H9 (cell line): ENCODE data around the gene CAVIN2. TPM values are rescaled to one million over a fixed set of nuclear protein-coding genes. Genes with fewer than 3 reads are reported as not detected.

Experiments
- DNase-seq: peaks from one replicate; pipeline ENCODE4 v3.0.0-alpha.2; 2017
- H2AFZ ChIP-seq: one replicate; pipeline ENCODE4 v1.6.1; 2013; ENCODE audit warnings: mild to moderate bottlenecking, low read length, control low read depth, moderate library complexity
- H2AK5ac ChIP-seq: 2 replicates; pipeline ENCODE4 v1.6.1; 2013; ENCODE audit warnings: low read length, control low read depth, mixed read lengths; ENCODE audit not compliant: insufficient read length
- H2BK120ac ChIP-seq: one replicate; pipeline ENCODE4 v1.6.1; 2013; ENCODE audit warnings: low read depth, mild to moderate bottlenecking, low read length, control low read depth, inconsistent platforms; ENCODE audit not compliant: poor library complexity, severe bottlenecking
- H2BK12ac ChIP-seq: 2 replicates; pipeline ENCODE4 v1.6.1; 2013; ENCODE audit warnings: low read length, control low read depth, mixed read lengths, low read depth; ENCODE audit not compliant: insufficient read length
- H2BK15ac ChIP-seq: 2 replicates; pipeline ENCODE4 v1.6.1; 2013; ENCODE audit warnings: low read depth, low read length, control low read depth
- H2BK20ac ChIP-seq: one replicate; pipeline ENCODE4 v1.6.1; 2013; ENCODE audit warnings: low read depth, mild to moderate bottlenecking, low read length, control low read depth, inconsistent platforms; ENCODE audit not compliant: poor library complexity, severe bottlenecking
- H2BK5ac ChIP-seq: 2 replicates; pipeline ENCODE4 v1.6.1; 2013; ENCODE audit warnings: low read length, control low read depth, mixed read lengths; ENCODE audit not compliant: insufficient read length
- H3K14ac ChIP-seq: 2 replicates; pipeline ENCODE4 v1.6.1; 2013; ENCODE audit warnings: low read length, control low read depth; ENCODE audit not compliant: insufficient read depth
- H3K18ac ChIP-seq: 2 replicates; pipeline ENCODE4 v1.6.1; 2013; ENCODE audit warnings: low read depth, mild to moderate bottlenecking, mixed read lengths, low read length, control low read depth; ENCODE audit not compliant: insufficient read length
- H3K23ac ChIP-seq: 2 replicates; pipeline ENCODE4 v1.6.1; 2013; ENCODE audit warnings: low read length, control low read depth, mixed read lengths, low read depth; ENCODE audit not compliant: insufficient read length
- H3K23me2 ChIP-seq: 2 replicates; pipeline ENCODE4 v1.6.1; 2013; ENCODE audit warnings: low read depth, mild to moderate bottlenecking, mixed read lengths, low read length, control low read depth; ENCODE audit not compliant: insufficient read length, poor library complexity, severe bottlenecking
- H3K27ac ChIP-seq: 2 replicates; pipeline ENCODE4 v1.5.1; 2013; ENCODE audit warnings: low read length, control low read depth, mixed read lengths, low read depth; ENCODE audit not compliant: insufficient read length
- H3K27me3 ChIP-seq: 2 replicates; pipeline ENCODE4 v1.6.1; 2013; ENCODE audit warnings: low read length, control low read depth, inconsistent platforms; ENCODE audit not compliant: insufficient read depth
- H3K4ac ChIP-seq: 2 replicates; pipeline ENCODE4 v1.6.1; 2013; ENCODE audit warnings: low read depth, mild to moderate bottlenecking, control low read depth, inconsistent platforms, low read length, moderate library complexity
- H3K4me1 ChIP-seq: 2 replicates; pipeline ENCODE4 v1.6.1; 2013; ENCODE audit warnings: low read length, control low read depth, inconsistent platforms; ENCODE audit not compliant: insufficient read depth
- H3K4me2 ChIP-seq: 2 replicates; pipeline ENCODE4 v1.6.1; 2013; ENCODE audit warnings: low read length, control low read depth, mixed read lengths; ENCODE audit not compliant: insufficient read length, insufficient read depth
- H3K56ac ChIP-seq: 2 replicates; pipeline ENCODE4 v1.6.1; 2013; ENCODE audit warnings: low read depth, mild to moderate bottlenecking, mixed read lengths, low read length, control low read depth; ENCODE audit not compliant: insufficient read length
- H3K79me1 ChIP-seq: 2 replicates; pipeline ENCODE4 v1.6.1; 2013; ENCODE audit warnings: low read depth, mild to moderate bottlenecking, moderate library complexity, low read length, control low read depth, inconsistent platforms; ENCODE audit not compliant: insufficient read depth, poor library complexity, severe bottlenecking
- H3K79me2 ChIP-seq: 2 replicates; pipeline ENCODE4 v1.6.1; 2013; ENCODE audit warnings: low read length, control low read depth, inconsistent platforms; ENCODE audit not compliant: insufficient read depth
- H3K9ac ChIP-seq: 2 replicates; pipeline ENCODE4 v1.6.1; 2013; ENCODE audit warnings: low read length, control low read depth, mixed read lengths; ENCODE audit not compliant: insufficient read length; ENCODE audit errors: extremely low read depth
- H3K9me3 ChIP-seq: one replicate; pipeline ENCODE4 v1.6.1; 2013; ENCODE audit warnings: low read depth, low read length, inconsistent platforms; ENCODE audit not compliant: control insufficient read depth
- H3T11ph ChIP-seq: one replicate; pipeline ENCODE4 v1.6.1; 2013; ENCODE audit warnings: mild to moderate bottlenecking, low read length, control low read depth, inconsistent platforms
- H4K20me1 ChIP-seq: one replicate; pipeline ENCODE4 v1.6.1; 2013; ENCODE audit not compliant: control insufficient read depth, insufficient read length, insufficient read depth
- H4K5ac ChIP-seq: 2 replicates; pipeline ENCODE4 v1.6.1; 2013; ENCODE audit warnings: low read depth, mild to moderate bottlenecking, mixed read lengths, low read length, control low read depth; ENCODE audit not compliant: insufficient read length
- H4K8ac ChIP-seq: replicated peaks from 2 replicates; pipeline ENCODE4 v1.6.1; 2013; ENCODE audit warnings: low read length, control low read depth, mixed read lengths, low read depth; ENCODE audit not compliant: insufficient read length
- H4K91ac ChIP-seq: 2 replicates; pipeline ENCODE4 v1.6.1; 2013; ENCODE audit warnings: low read depth, mild to moderate bottlenecking, moderate library complexity, mixed read lengths, low read length, control low read depth; ENCODE audit not compliant: insufficient read length
- H3K27ac Mint-ChIP-seq, 3 experiments: 2 replicates in 2 of 3; 3 replicates in 1 of 3; pipeline ENCODE4 v1.8.0; 2020 to 2021; ENCODE audit warnings: mixed read lengths in 3 of 3, mild to moderate bottlenecking in 1 of 3, moderate library complexity in 1 of 3
- H3K27me3 Mint-ChIP-seq: 2 replicates; pipeline ENCODE4 v1.8.0; 2021; ENCODE audit warnings: low read depth, mild to moderate bottlenecking, moderate library complexity, mixed read lengths
- H3K36me3 Mint-ChIP-seq, 3 experiments: 2 replicates in 2 of 3; 3 replicates in 1 of 3; pipeline ENCODE4 v1.8.0; 2020 to 2021; ENCODE audit warnings: low read depth in 3 of 3, mixed read lengths in 3 of 3; ENCODE audit not compliant: insufficient read depth in 1 of 3
- H3K4me1 Mint-ChIP-seq, 2 experiments: 2 replicates each; pipeline ENCODE4 v1.8.0; 2020; ENCODE audit warnings: mixed read lengths in 2 of 2
- H3K4me3 Mint-ChIP-seq, 2 experiments: 2 replicates in 1 of 2; 3 replicates in 1 of 2; pipeline ENCODE4 v1.8.0; 2020 to 2021; ENCODE audit warnings: mild to moderate bottlenecking in 2 of 2, mixed read lengths in 2 of 2, moderate library complexity in 1 of 2
- H3K9me3 Mint-ChIP-seq, 2 experiments: 2 replicates in 1 of 2; 3 replicates in 1 of 2; pipeline ENCODE4 v1.8.0; 2020; ENCODE audit warnings: mild to moderate bottlenecking in 2 of 2, mixed read lengths in 2 of 2, moderate library complexity in 1 of 2
- CTCF ChIP-seq: fragments of 200-600 bp; sonication (generic); conservative IDR thresholded peaks from 3 replicates; pipeline ENCODE4 v1.8.0; 2021; ENCODE audit warnings: antibody characterized with exemption, mild to moderate bottlenecking
- total RNA-seq: library from RNA; stranded (reverse); gene quantifications from 2 replicates; pipeline ENCODE4 v1.2.1, GENCODE V29; 2021

The CAVIN2 gene
- total RNA-seq, 1 experiment from 2014 or later = not detected

- Histone ChIP-seq H3K23me2 (no peaks in the 10 kb centered on the region), H3K79me1 (no peaks in the 10 kb centered on the region), H4K5ac (no peak overlapping the region), H2AFZ (no peak overlapping the region), H4K8ac (no peak overlapping the region), H2AK5ac (no peak overlapping the region), H2BK120ac (no peak overlapping the region), H3K79me2 (no peaks in the 10 kb centered on the region), H2BK20ac (no peak overlapping the region), H3K56ac (no peak overlapping the region), H4K20me1 (no peaks in the 10 kb centered on the region), H2BK12ac (no peak overlapping the region), H3T11ph (no peak overlapping the region), H3K9me3 (no peaks in the 10 kb centered on the region), H3K27ac (no peak overlapping the region), H2BK5ac (no peak overlapping the region), H3K18ac (no peak overlapping the region), H2BK15ac (no peak overlapping the region), H3K4me1 (no peaks in the 10 kb centered on the region), H3K4ac (no peak overlapping the region), H3K14ac (no peak overlapping the region), H4K91ac (no peak overlapping the region), H3K9ac (no peak overlapping the region), H3K23ac (no peak overlapping the region), H3K4me2 (no peak overlapping the region), H3K27me3 (no peaks in the 10 kb centered on the region)
- H3K4me1 Mint-ChIP-seq = peaks cover 27 to 37% of the 10 kb centered on the region in 2 experiments
- H3K36me3 Mint-ChIP-seq = no peaks in the 10 kb centered on the region
- no peak overlapping the region for H3K4me3 Mint-ChIP-seq
- no peaks in the 10 kb centered on the region for H3K27me3 Mint-ChIP-seq
- no peak overlapping the region for H3K27ac Mint-ChIP-seq
- DNase-seq = no peak
- H3K9me3 Mint-ChIP-seq = 0 out of 5 replicates have a peak, but pooled peaks cover 0 to 4% of the 10 kb centered on the region in 2 experiments
- TF ChIP-seq CTCF = no peak
These were observed 14.2 kb downstream of the CAVIN2 start for GRCh38 chr2:191832668-191833067.
